Measurements from ENCODE around the gene BPGM.
"Not testable (repeated sequence)": the region's sequence is repeated elsewhere in the genome, so short reads cannot be mapped to it uniquely, and the experiment has no call there.

BPGM gene

GRCh38 chr7:134632937-134633540 lies 13.6 kb upstream of the BPGM start:
- no peak for DNase-seq

GRCh38 chr7:134636008-134636449 lies 10.6 kb upstream of the BPGM start:
- DNase-seq: no peak

- DNase-seq: no peak
Measured at GRCh38 chr7:134637441-134637840, 9.2 kb upstream of the BPGM start.

- no peak for DNase-seq
Measured at GRCh38 chr7:134637934-134638719, 8.5 kb upstream of the BPGM start.

GRCh38 chr7:134639061-134639460 lies 7.6 kb upstream of the BPGM start:
- DNase-seq: no peak

- DNase-seq: no peak
Measured at GRCh38 chr7:134639683-134640279, 6.9 kb upstream of the BPGM start.

GRCh38 chr7:134640842-134641715 lies 5.6 kb upstream of the BPGM start:
- DNase-seq: no peak

- not testable (repeated sequence) for DNase-seq
Measured at GRCh38 chr7:134641981-134642380, 4.7 kb upstream of the BPGM start.

- DNase-seq: no peak
Measured at GRCh38 chr7:134643131-134643530, 3.5 kb upstream of the BPGM start.

GRCh38 chr7:134645478-134645877 lies 1.2 kb upstream of the BPGM start:
- DNase-seq: no peak

GRCh38 chr7:134645935-134646334 lies 718 bp upstream of the BPGM start:
- DNase-seq: no peak

GRCh38 chr7:134648456-134648855 lies 1.8 kb downstream of the BPGM start:
- DNase-seq: no peak

GRCh38 chr7:134649226-134649775 lies 2.6 kb downstream of the BPGM start:
- no peak for DNase-seq

- no peak for DNase-seq
Measured at GRCh38 chr7:134651991-134652390, 5.3 kb downstream of the BPGM start.

GRCh38 chr7:134654104-134654775 lies 7.6 kb downstream of the BPGM start:
- no peak for DNase-seq

- DNase-seq: no peak
Measured at GRCh38 chr7:134657526-134657925, 10.9 kb downstream of the BPGM start.

GRCh38 chr7:134660242-134660785 lies 13.7 kb downstream of the BPGM start:
- DNase-seq: no peak

- DNase-seq: no peak
Measured at GRCh38 chr7:134660961-134661376, 14.3 kb downstream of the BPGM start.

- no peak for DNase-seq
Measured at GRCh38 chr7:134662166-134662870, 15.7 kb downstream of the BPGM start.

GRCh38 chr7:134662871-134663205 lies 16.2 kb downstream of the BPGM start:
- no peak for DNase-seq

- not testable (repeated sequence) for DNase-seq
Measured at GRCh38 chr7:134665045-134665444, 18.4 kb downstream of the BPGM start.

Data from activated CD8-positive, alpha-beta memory T cell treated with anti-CD3 and anti-CD28 coated beads, Interleukin-2, amount 50 U/mL, for 48 hours (primary cell).